H1 (cell line): ENCODE measurements around the gene OPA3. TPM values are rescaled to one million over a fixed set of nuclear protein-coding genes. Genes with fewer than 3 reads are reported as not detected.

Experiments used
- CTCF ChIA-PET: fragments of 300-600 bp; sonication (Branson Sonifier 250); formaldehyde crosslinking; loops from one replicate; lab custom pipeline; 2021; ENCODE audit not compliant: partially characterized antibody; lab: Charles Lee
- POLR2A ChIA-PET: fragments of 300-600 bp; sonication (Branson Sonifier 250); formaldehyde crosslinking; loops from one replicate; lab custom pipeline; 2021; ENCODE audit warnings: inconsistent platforms; ENCODE audit not compliant: partially characterized antibody; lab: Charles Lee
- DNase-seq, 2 experiments: peaks; one replicate each; pipeline versions ENCODE4 v3.0.0 to v3.0.0-alpha.2; 2010 to 2022; ENCODE audit warnings: low spot score in 2 of 2, low read depth in 1 of 2, mixed read lengths in 1 of 2
- FAIRE-seq: peaks from 2 replicates; lab custom pipeline; 2011; peaks lifted over from hg19 to GRCh38; lab: Jason Lieb, UNC
- H2AFZ ChIP-seq: 2 replicates; pipeline ENCODE4 v1.8.1; 2012; ENCODE audit warnings: low read length, inconsistent platforms
- H2AK5ac ChIP-seq: 2 replicates; pipeline ENCODE4 v1.6.1; 2013; ENCODE audit warnings: low read depth, low read length
- H2BK120ac ChIP-seq: replicated peaks from 2 replicates; pipeline ENCODE3; 2013; ENCODE audit warnings: low read depth, low read length, inconsistent platforms
- H2BK12ac ChIP-seq: 2 replicates; pipeline ENCODE4 v1.6.1; 2013; ENCODE audit warnings: low read depth, low read length
- H2BK15ac ChIP-seq: 2 replicates; pipeline ENCODE4 v1.6.1; 2013; ENCODE audit warnings: low read length
- H2BK20ac ChIP-seq: 2 replicates; pipeline ENCODE4 v1.6.1; 2013; ENCODE audit warnings: low read length
- H2BK5ac ChIP-seq: 2 replicates; pipeline ENCODE4 v1.6.1; 2013; ENCODE audit warnings: low read depth, low read length
- H3K14ac ChIP-seq: 2 replicates; pipeline ENCODE4 v1.6.1; 2013; ENCODE audit warnings: inconsistent platforms; ENCODE audit not compliant: insufficient read length
- H3K18ac ChIP-seq: 2 replicates; pipeline ENCODE4 v1.6.1; 2013; ENCODE audit warnings: low read length; ENCODE audit errors: extremely low read depth
- H3K23ac ChIP-seq: 2 replicates; pipeline ENCODE4 v1.6.1; 2013; ENCODE audit warnings: inconsistent platforms; ENCODE audit not compliant: insufficient read length
- H3K23me2 ChIP-seq: 2 replicates; pipeline ENCODE4 v1.6.1; 2013; ENCODE audit warnings: low read depth, low read length
- H3K27ac ChIP-seq: 2 replicates; pipeline ENCODE4 v1.6.1; 2011; ENCODE audit warnings: low read depth, low read length, inconsistent platforms
- H3K27me3 ChIP-seq, 4 experiments: replicated peaks in 1 of 4; 1 replicate in 1 of 4; 2 replicates in 3 of 4; pipeline versions ENCODE4 v1.6.1 to v1.8.1; 2011 to 2013; ENCODE audit warnings: low read length in 3 of 4, mild to moderate bottlenecking in 3 of 4, inconsistent platforms in 2 of 4, mixed read lengths in 2 of 4, moderate library complexity in 1 of 4; ENCODE audit not compliant: control insufficient read depth in 3 of 4, insufficient read depth in 3 of 4; ENCODE audit errors: extremely low read depth in 1 of 4
- H3K36me3 ChIP-seq, 4 experiments: 2 replicates each; pipeline versions ENCODE4 v1.6.1 to v1.8.1; 2011 to 2013; ENCODE audit warnings: mild to moderate bottlenecking in 4 of 4, low read length in 3 of 4, moderate library complexity in 2 of 4, control low read depth in 1 of 4, inconsistent platforms in 1 of 4; ENCODE audit not compliant: insufficient read depth in 4 of 4, control insufficient read depth in 2 of 4
- H3K4ac ChIP-seq: replicated peaks from 2 replicates; pipeline ENCODE3; 2013; ENCODE audit warnings: low read length, low read depth, mixed read lengths, inconsistent platforms; ENCODE audit not compliant: insufficient read length
- H3K4me1 ChIP-seq, 4 experiments: replicated peaks in 1 of 4; 1 replicate in 1 of 4; 2 replicates in 3 of 4; pipeline versions ENCODE4 v1.6.1 to v1.8.1; 2011 to 2013; ENCODE audit warnings: low read length in 3 of 4, inconsistent platforms in 2 of 4, mixed read lengths in 1 of 4; ENCODE audit not compliant: insufficient read depth in 4 of 4, control insufficient read depth in 3 of 4
- H3K4me2 ChIP-seq, 2 experiments: 2 replicates each; pipeline versions ENCODE4 v1.6.1 to v1.8.1; 2011 to 2013; ENCODE audit warnings: low read depth in 2 of 2, low read length in 2 of 2, control low read depth in 1 of 2, inconsistent platforms in 1 of 2, mild to moderate bottlenecking in 1 of 2; ENCODE audit not compliant: insufficient read depth in 1 of 2
- H3K4me3 ChIP-seq, 4 experiments: fragments of 200-600, 300-600 bp in 1 of 4; sonication (generic), shearing (Covaris generic), sonication (Bioruptor Twin) in 1 of 4; 2 replicates each; pipeline versions ENCODE4 v1.5.1 to v1.8.1; 2011 to 2016; ENCODE audit warnings: low read length in 4 of 4, low read depth in 3 of 4, control low read depth in 2 of 4, inconsistent platforms in 2 of 4, mild to moderate bottlenecking in 2 of 4, mixed read lengths in 1 of 4, moderate library complexity in 1 of 4; ENCODE audit not compliant: insufficient read depth in 2 of 4; ENCODE audit errors: extremely low read depth in 1 of 4
- H3K56ac ChIP-seq: replicated peaks from 2 replicates; pipeline ENCODE3; 2013; ENCODE audit warnings: low read depth, mild to moderate bottlenecking, mixed read lengths, low read length, inconsistent platforms; ENCODE audit not compliant: insufficient read length
- H3K79me1 ChIP-seq: 2 replicates; pipeline ENCODE4 v1.6.1; 2013; ENCODE audit warnings: low read depth, low read length, control low read depth
- H3K79me2 ChIP-seq, 2 experiments: 2 replicates each; pipeline versions ENCODE4 v1.6.1 to v1.8.1; 2012 to 2013; ENCODE audit warnings: low read length in 2 of 2, mild to moderate bottlenecking in 2 of 2, inconsistent platforms in 1 of 2; ENCODE audit not compliant: insufficient read depth in 2 of 2, control insufficient read depth in 1 of 2
- H3K9ac ChIP-seq, 4 experiments: replicated peaks in 1 of 4; 1 replicate in 1 of 4; 2 replicates in 3 of 4; pipeline versions ENCODE4 v1.6.1 to v1.8.1; 2011 to 2013; ENCODE audit warnings: low read depth in 3 of 4, low read length in 3 of 4, control low read depth in 2 of 4, mild to moderate bottlenecking in 2 of 4, moderate library complexity in 2 of 4, inconsistent platforms in 1 of 4; ENCODE audit errors: extremely low read depth in 1 of 4
- H3K9me3 ChIP-seq, 2 experiments: 2 replicates each; pipeline versions ENCODE4 v1.6.1 to v1.8.1; 2012 to 2013; ENCODE audit warnings: mild to moderate bottlenecking in 2 of 2, moderate library complexity in 2 of 2, control low read depth in 1 of 2, inconsistent platforms in 1 of 2, low read depth in 1 of 2, low read length in 1 of 2, mixed read lengths in 1 of 2; ENCODE audit not compliant: insufficient read depth in 2 of 2
- H4K20me1 ChIP-seq, 2 experiments: replicated peaks in 1 of 2; 2 replicates each; pipeline versions ENCODE3 to v1.8.1; 2011 to 2013; ENCODE audit warnings: inconsistent platforms in 2 of 2, low read length in 2 of 2, mild to moderate bottlenecking in 1 of 2; ENCODE audit not compliant: insufficient read depth in 2 of 2, control insufficient read depth in 1 of 2
- H4K5ac ChIP-seq: 2 replicates; pipeline ENCODE4 v1.6.1; 2013; ENCODE audit warnings: low read length, low read depth, mixed read lengths, inconsistent platforms; ENCODE audit not compliant: insufficient read length
- H4K8ac ChIP-seq: 2 replicates; pipeline ENCODE4 v1.8.0; 2013; ENCODE audit warnings: mild to moderate bottlenecking, moderate library complexity, low read length, inconsistent platforms; ENCODE audit not compliant: insufficient read depth; ENCODE audit errors: extremely low read depth
- H4K91ac ChIP-seq: replicated peaks from 2 replicates; pipeline ENCODE3; 2013; ENCODE audit warnings: low read length, mixed read lengths, inconsistent platforms; ENCODE audit not compliant: insufficient read length
- ATF2 ChIP-seq: IDR thresholded peaks from 2 replicates; pipeline ENCODE4 v1.6.1; 2012; ENCODE audit warnings: low read length, inconsistent platforms
- CEBPB ChIP-seq: IDR thresholded peaks from 2 replicates; pipeline ENCODE4 v1.6.1; 2012; ENCODE audit warnings: low read depth, low read length
- GTF2F1 ChIP-seq: IDR thresholded peaks from 2 replicates; pipeline ENCODE4 v1.6.1; 2012; ENCODE audit warnings: low read depth, low read length, improper control_type of control experiment, borderline replicate concordance
- HDAC2 ChIP-seq, 2 experiments: fragments of 300-600 bp in 1 of 2; sonication (generic) in 1 of 2; IDR thresholded peaks; 2 replicates each; pipeline ENCODE4 v1.6.1; 2011 to 2012; ENCODE audit warnings: low read depth in 2 of 2, low read length in 2 of 2, mild to moderate bottlenecking in 2 of 2, moderate library complexity in 2 of 2, borderline replicate concordance in 1 of 2, inconsistent platforms in 1 of 2
- JUND ChIP-seq: IDR thresholded peaks from 2 replicates; pipeline ENCODE4 v1.6.1; 2011; ENCODE audit warnings: mild to moderate bottlenecking, improper control_type of control experiment, low read length
- POLR2A ChIP-seq, 2 experiments: IDR thresholded peaks; 1 replicate in 1 of 2; 2 replicates in 1 of 2; pipeline ENCODE4 v1.6.1; 2011; ENCODE audit warnings: low read depth in 2 of 2, low read length in 2 of 2, mild to moderate bottlenecking in 2 of 2; ENCODE audit errors: control extremely low read depth in 1 of 2
- RAD21 ChIP-seq, 2 experiments: IDR thresholded peaks in 1 of 2; conservative IDR thresholded peaks in 1 of 2; 2 replicates each; pipeline ENCODE4 v1.6.1; 2011; ENCODE audit warnings: low read depth in 2 of 2, low read length in 2 of 2, improper control_type of control experiment in 1 of 2, inconsistent platforms in 1 of 2, mild to moderate bottlenecking in 1 of 2, moderate library complexity in 1 of 2
- SIN3A ChIP-seq, 2 experiments: IDR thresholded peaks in 1 of 2; conservative IDR thresholded peaks in 1 of 2; 2 replicates each; pipeline ENCODE4 v1.6.1; 2011 to 2012; ENCODE audit warnings: low read length in 2 of 2, improper control_type of control experiment in 1 of 2, low read depth in 1 of 2, mild to moderate bottlenecking in 1 of 2
- TCF12 ChIP-seq: IDR thresholded peaks from 2 replicates; pipeline ENCODE4 v1.6.1; 2011; ENCODE audit warnings: low read depth, mild to moderate bottlenecking, low read length
- WGBS, 2 experiments: shearing (Covaris generic) in 1 of 2; methylation state at CpG; one replicate each; pipeline versions ENCODE4 v1.1.6 to v1.1.7; 2013 to 2015; ENCODE audit warnings: low lambda C conversion rate in 2 of 2, mixed read lengths in 2 of 2, inconsistent platforms in 1 of 2, low coverage in 1 of 2, missing lambda C conversion rate in 1 of 2; ENCODE audit not compliant: insufficient replicate concordance in 2 of 2, insufficient coverage in 1 of 2, insufficient read length in 1 of 2; ENCODE audit errors: extremely low coverage in 1 of 2, missing lambda C conversion rate in 1 of 2; 5-methylcytosine and 5-hydroxymethylcytosine counted together
- polyA plus RNA-seq, 7 experiments: library from polyadenylated mRNA; depleted of rRNA in 3 of 7; stranded (reverse) in 5 of 7; unstranded in 2 of 7; fragments of >200 nt in 5 of 7; fragments of 200-250 nt in 2 of 7; gene quantifications; 1 replicate in 5 of 7; 2 replicates in 1 of 7; 4 replicates in 1 of 7; pipeline versions ENCODE4 v1.2.1 to v1.2.3, GENCODE V29; 2011 to 2013; ENCODE audit warnings: missing spikeins in 2 of 7, mixed read lengths in 2 of 7
- total RNA-seq: library from RNA; stranded (reverse); fragmentation: NEBNext Ultra II Directional; extraction: Animal tissue kit (Norgen Biotek cat#: 25700); gene quantifications from 2 replicates; pipeline ENCODE4 v1.2.1, GENCODE V29; 2021

OPA3 gene
- total and polyA plus RNA-seq, 2 of the 8 experiments (the other 6 are each of a cell fraction or from before 2014, with no cell fraction given) = 12.5 to 14.5 TPM

DNA sequence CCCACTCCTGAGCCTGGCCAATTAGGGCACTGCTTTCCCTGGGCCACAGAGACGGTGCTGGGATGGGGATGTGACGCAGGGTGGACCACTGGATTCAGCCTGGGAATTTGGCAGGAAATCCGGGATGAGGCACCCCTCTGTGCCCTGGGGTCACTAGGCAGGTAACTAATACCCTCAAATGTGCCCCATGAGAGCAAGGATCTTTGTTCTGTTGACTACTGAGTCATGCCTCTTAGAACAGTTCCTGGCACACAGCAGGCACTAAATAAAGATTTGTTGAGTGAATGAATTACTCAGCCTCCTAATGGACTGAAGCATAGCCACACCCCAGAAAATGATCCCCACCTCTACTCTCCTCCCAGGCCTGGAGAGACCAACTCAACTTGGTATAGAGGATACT, 15.9 kb downstream of the OPA3 start:
- CTCF ChIA-PET = interaction anchor here (0.9 to 8.1 kb wide), 6 partner anchors 10 to 83 kb away, joined by 3 to 79 read pairs (median 12); no protein-coding TSS in a partner anchor
- H3K4me2 ChIP-seq = no peak overlapping the region
- TF ChIP-seq GTF2F1 (no peak), RAD21 (IDR thresholded peaks at IDR 0.05 in 1 of 2, conservative IDR thresholded peaks at IDR 0.05 in 1 of 2; ENCODE audit: low read depth in 2 of 2, low read length in 2 of 2) (no peak), TCF12 (no peak), SIN3A (conservative IDR thresholded peaks at IDR 0.05 in 1 of 2, IDR thresholded peaks at IDR 0.05 in 1 of 2; ENCODE audit: low read depth in 1 of 2, low read length in 2 of 2) (no peak), CEBPB (no peak), JUND (no peak), POLR2A (IDR thresholded peaks at IDR 0.05; ENCODE audit: control extremely low read depth in 1 of 2, low read depth in 2 of 2, low read length in 2 of 2) (no peak), ATF2 (no peak), HDAC2 (IDR thresholded peaks at IDR 0.05; ENCODE audit: borderline replicate concordance in 1 of 2, low read depth in 2 of 2, low read length in 2 of 2) (no peak)

More for the DNA sequence above, 15.9 kb downstream of the OPA3 start:
- Histone ChIP-seq H4K91ac (no peak overlapping the region), H3K27me3 (no peaks in the 10 kb centered on the region), H3K9me3 (no peaks in the 10 kb centered on the region), H3K27ac (no peak overlapping the region), H2BK5ac (no peak overlapping the region), H3K18ac (no peak overlapping the region), H2BK20ac (no peak overlapping the region), H3K9ac (no peak overlapping the region), H4K20me1 (peaks cover 0 to 5% of the 10 kb centered on the region in 2 experiments), H4K5ac (no peak overlapping the region), H2BK15ac (no peak overlapping the region), H2BK12ac (0 out of 2 replicates have a peak overlapping the region, but pooled peaks have one; percentile 27), H3K56ac (no peak overlapping the region), H2BK120ac (no peak overlapping the region), H3K23me2 (no peaks in the 10 kb centered on the region), H3K4me3 (no peak overlapping the region), H2AK5ac (no peak overlapping the region), H3K4me1 (peaks cover 4 to 5% (median 4%) of the 10 kb centered on the region in 4 experiments), H3K14ac (no peak overlapping the region), H3K79me1 (peaks cover 2% of the 10 kb centered on the region; the same call in 1 of the 2 replicates), H3K4ac (peak overlapping the region; percentile 15), H2AFZ (no peak overlapping the region), H3K23ac (no peak overlapping the region), H4K8ac (no peak overlapping the region), H3K36me3 (no peaks in the 10 kb centered on the region), H3K79me2 (no peaks in the 10 kb centered on the region)
- no peak for FAIRE-seq
- DNase-seq = no peak
- POLR2A ChIA-PET = no interaction called here
- WGBS, 2 experiments = 86% methylated on average over 3 of the region's 3 CpGs; no CpG with 5 or more reads in 1 of the 2 experiments
